GM12873 (cell line): ENCODE data around the gene PPP2R5A.

Experiments
- CTCF ChIP-seq: IDR thresholded peaks from 2 replicates; pipeline ENCODE4 v1.5.1; 2012; ENCODE audit warnings: low read depth, mild to moderate bottlenecking, moderate library complexity, low read length, control low read depth; ENCODE audit not compliant: insufficient read depth; ENCODE audit errors: missing control alignments

Gene PPP2R5A

GRCh38 chr1:212402666-212403321 lies 117.6 kb downstream of the PPP2R5A start:
- TF ChIP-seq CTCF = no peak

GRCh38 chr1:212410231-212410820 lies 125.1 kb downstream of the PPP2R5A start:
- TF ChIP-seq CTCF = no peak
